KBM-7 (cell line): ENCODE results near the gene GUCA1A.
"Not testable (repeated sequence)": the region's sequence is repeated elsewhere in the genome, so short reads cannot be mapped to it uniquely, and the experiment has no call there.

Source experiments
- DNase-seq: peaks from one replicate; pipeline ENCODE4 v3.0.0-alpha.2; 2015
- in situ Hi-C: fragments of 300-500 bp; cut with MboI; formaldehyde crosslinking; loops from 2 replicates; pipeline ENCODE4 v1.14.3; 2020; ENCODE audit warnings: low sequenced_read_pairs, low pct_unique_long_range_greater_than_20kb, mixed read lengths

GUCA1A gene

DNA sequence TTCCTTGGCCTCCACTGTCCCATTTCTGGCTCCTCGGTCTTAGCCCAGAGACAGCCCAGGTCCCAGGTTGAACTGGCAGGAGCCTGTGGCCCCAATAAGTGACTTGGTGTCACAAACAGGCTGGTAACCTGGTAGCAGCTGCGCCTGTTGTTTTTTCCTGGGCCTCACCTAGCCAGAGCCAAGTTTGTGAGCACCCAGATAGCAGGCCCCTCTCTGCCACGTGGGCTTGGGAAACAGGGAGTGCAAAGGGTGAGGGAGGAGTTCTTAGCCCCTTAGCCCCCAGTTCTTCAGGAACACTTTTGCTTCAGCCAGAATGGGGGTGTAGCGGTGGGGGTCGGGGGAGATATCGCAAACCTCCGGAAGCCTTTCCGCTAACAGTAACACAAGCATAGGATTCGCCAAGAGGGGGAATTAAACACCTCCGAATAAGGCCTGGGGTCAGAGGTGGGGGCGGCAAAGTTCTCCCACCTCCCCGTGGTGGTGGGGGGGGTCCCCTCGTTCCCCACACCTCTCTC lies 31.5 kb upstream of the GUCA1A start:
- in situ Hi-C loops: no loop called here
- DNase-seq: no peak

DNA sequence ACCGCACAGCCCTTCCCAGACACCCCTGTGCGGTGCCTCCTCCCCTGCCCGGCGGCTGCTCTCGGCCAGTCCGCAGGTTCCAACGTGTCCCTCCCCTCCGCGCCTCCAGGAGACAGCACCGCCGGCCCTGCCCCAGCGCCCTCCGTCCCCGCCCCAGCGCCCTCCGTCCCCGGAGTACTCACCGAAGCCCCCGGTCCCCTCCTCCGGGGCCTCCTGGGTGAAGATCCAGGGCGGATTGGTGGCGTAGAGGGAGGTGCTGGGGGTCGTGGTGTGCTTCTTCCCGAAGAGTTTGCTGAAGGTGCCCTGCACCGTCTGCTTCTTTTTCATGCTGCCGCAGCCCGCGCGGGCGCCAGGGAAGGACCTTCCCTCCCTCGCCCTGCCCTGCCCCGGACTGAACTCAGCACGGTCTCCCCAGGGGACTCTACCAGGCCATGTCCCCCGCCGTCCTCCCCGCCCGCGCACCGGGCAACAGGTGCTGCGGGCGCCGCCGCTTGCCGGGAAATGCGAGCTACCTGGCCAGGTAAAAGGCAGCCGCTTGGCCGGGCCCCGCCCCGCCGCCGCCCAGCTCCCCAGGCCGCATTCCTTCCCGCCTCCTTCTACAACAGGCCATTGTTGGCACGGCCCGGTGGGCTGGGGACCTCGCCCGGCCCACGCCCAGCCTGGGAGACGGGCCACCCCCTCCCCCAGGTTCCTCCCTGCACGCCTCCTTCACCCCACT lies 30.9 kb upstream of the GUCA1A start, which contains the start of gene C6orf132:
Gene C6orf132, minus strand, starts transcription at position 503 of the 718 bp plus-strand sequence. Its CDS starts 176 bp downstream, at position 327.
- no peak for DNase-seq
- in situ Hi-C loops: no loop called here

GRCh38 chr6:42147138-42147562 lies 26.0 kb upstream of the GUCA1A start:
- no peak for DNase-seq
- in situ Hi-C loops: no loop called here

DNA sequence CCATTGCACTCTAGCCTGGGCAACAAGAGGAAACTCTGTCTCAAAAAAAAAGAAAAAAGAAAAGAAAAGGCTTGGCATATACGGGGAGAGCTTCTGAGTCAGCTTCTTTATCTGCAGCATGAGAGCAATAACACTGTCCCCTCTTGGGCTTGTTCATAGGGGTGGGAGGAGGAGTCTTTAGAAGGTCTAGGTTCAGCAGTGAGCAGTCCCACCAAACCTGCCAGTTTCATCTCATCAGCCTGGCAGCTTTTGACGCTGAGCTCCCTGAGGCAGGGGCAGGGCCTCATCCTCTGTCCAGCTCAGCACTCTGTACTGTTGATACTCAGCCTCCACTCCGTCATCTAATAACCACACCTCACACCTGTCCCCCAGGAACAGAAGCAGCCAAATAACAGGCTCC lies 25.1 kb upstream of the GUCA1A start:
- no peak for DNase-seq
- in situ Hi-C loops: no loop called here

- in situ Hi-C loops: no loop called here
- no peak for DNase-seq
Measured at GRCh38 chr6:42150254-42150653, 22.9 kb upstream of the GUCA1A start.

DNA sequence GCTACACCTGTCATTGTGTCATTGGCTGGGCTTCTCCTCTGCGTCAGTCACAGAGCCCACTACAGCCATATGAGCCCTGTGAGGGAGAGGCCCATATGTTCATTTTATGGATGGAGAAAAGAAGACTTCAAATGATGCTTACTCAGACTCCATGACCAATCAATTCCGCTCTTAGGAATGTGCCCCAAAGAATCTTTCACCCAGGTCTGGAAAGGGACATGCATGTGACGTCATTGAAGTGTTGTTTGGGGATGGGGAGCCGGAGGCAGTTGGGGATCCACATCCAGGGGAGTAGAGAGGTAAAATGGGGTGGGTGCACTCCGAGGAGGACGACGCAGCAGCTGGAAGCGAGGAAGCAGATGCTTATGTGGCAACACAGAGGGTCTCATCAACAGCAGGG lies 21.1 kb upstream of the GUCA1A start:
- in situ Hi-C loops: no loop called here
- no peak for DNase-seq

DNA sequence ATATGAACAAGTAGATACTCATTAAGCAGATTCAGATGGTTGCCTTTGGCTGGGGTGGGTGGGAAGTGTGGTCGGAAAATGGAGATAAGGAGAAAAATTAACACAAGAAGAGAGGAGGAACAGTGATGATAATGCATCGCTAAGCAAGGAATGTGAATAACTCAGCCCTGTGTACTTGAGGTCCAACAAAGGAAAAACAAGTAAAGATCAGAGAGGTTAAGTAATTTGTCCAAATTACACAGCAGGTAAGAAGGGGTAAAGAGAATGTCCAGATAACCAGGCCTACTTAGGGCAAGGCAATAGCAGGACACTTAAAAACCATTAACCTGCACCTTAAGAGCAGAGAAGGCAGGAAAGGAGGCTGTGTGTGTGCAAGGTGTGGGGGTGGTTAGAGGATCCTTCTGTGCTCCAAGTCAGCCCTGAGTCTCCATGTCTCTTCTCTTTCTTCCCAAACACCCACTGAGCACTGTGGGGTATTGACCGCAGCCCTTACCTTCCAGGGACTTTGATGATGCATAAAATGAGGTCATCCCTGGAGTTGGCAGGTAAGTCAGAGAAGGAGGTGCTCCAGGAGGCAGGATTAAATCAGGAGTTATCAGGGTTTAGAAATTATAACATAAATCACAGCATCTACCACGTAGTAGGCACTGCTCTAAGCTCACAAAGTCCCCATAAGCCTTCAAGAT lies 20.5 kb upstream of the GUCA1A start:
- DNase-seq, in situ Hi-C loops: not testable (repeated sequence)

GRCh38 chr6:42153921-42154320 lies 19.2 kb upstream of the GUCA1A start:
- DNase-seq: no peak
- in situ Hi-C loops: no loop called here

DNA sequence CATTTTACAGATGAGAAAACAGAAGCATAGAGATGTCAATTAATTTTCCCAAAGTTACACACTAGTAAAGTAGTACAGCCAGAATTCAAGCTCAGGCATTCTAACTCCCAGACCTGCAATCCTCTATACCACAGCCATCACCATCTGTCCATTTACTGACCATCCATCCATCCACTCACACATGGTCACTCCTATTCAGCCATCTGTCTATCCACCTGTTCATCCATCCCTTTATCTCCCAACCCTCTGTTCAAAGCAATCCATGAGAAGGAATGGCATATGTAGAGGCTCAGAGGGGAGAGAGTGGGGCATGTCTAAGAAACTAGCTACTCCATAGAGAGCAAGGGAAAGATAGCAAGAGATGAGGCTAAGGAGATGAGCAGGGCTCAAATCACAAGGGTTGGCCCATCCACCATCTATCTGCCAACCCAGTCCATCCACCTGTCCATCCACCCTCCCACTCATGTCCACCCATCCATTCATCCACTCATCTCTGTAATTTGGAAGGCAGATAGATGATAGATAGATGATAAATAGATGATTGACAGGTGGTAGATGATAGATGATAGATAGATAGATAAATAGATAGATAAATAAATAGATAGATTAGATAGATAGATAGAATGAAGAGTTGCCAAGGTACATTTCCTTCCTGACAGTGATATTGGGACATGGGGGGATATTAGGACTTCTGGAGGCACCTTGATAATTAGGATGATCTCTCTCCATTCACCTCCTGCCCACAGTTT lies 18.5 kb upstream of the GUCA1A start:
- in situ Hi-C loops: no loop called here
- DNase-seq: no peak

GRCh38 chr6:42155293-42155692 lies 17.9 kb upstream of the GUCA1A start:
- no peak for DNase-seq
- in situ Hi-C loops: no loop called here

GRCh38 chr6:42156638-42157037 lies 16.5 kb upstream of the GUCA1A start:
- no peak for DNase-seq
- in situ Hi-C loops: no loop called here

DNA sequence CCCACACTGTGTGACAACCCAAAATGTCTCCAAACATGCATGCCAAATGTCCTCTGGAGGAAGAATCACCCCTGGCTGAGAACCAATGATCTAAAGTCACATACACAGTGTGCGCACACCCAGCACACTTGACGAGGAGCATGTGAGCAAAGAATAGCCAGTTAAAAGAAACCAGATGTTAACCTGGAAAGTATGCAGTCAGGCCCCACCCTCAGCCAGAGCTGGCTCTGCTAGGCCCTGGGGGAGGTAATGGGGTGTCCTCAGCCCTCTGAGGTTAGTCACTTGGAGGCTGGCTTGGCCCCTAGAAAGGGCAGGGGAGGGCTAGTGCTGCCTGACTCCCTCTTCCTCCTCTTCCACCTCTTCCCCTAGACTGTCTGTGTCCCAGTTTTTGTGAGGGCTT lies 15.2 kb upstream of the GUCA1A start:
- in situ Hi-C loops: no loop called here
- no peak for DNase-seq

GRCh38 chr6:42158631-42159030 lies 14.5 kb upstream of the GUCA1A start:
- in situ Hi-C loops: no loop called here
- no peak for DNase-seq

GRCh38 chr6:42159431-42160024 lies 13.6 kb upstream of the GUCA1A start:
- in situ Hi-C loops: no loop called here
- no peak for DNase-seq

DNA sequence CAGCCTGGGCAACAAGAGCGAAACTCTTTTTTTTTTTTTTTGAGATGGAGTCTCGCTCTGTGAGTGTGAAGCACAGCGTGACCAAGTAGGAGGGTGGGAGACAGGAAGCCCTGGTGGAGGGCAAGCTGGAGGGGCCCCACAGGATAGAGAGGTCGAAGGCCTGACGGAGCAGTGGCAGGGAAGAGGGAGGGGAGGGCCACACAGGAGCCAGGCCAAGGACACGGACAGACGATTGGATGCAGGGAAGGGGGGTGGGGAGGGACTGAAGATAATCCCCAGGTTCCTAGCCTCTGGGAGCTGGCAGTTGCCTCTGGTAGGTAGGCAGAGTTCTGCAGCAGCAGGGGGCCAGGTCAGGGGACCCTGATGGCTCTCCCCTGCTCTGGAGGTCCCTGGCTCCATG lies 10.8 kb upstream of the GUCA1A start:
- in situ Hi-C loops: no loop called here
- DNase-seq: no peak

GRCh38 chr6:42162812-42163211 lies 10.4 kb upstream of the GUCA1A start:
- in situ Hi-C loops: no loop called here
- no peak for DNase-seq

DNA sequence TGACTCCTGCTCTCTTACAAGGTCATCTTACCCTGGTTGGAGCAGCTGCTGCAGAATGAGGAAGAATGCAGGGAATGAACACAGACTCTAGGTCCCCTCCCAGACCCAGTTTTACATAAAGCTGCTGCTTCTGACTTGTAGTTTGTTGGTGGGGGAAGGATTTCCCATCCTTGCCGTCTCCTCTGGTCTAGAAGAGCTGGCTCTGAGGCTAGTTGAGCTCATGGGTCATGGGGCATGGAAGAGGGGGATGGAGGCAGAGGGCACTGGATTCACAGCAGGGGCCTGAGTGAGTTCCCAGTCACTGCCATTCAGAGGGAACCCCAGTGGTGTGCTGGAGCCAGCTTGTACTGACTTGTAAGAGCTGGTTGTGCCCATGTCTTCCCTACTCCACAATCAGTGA lies 9.2 kb upstream of the GUCA1A start:
- in situ Hi-C loops: no loop called here
- peak; percentile 26 for DNase-seq

DNA sequence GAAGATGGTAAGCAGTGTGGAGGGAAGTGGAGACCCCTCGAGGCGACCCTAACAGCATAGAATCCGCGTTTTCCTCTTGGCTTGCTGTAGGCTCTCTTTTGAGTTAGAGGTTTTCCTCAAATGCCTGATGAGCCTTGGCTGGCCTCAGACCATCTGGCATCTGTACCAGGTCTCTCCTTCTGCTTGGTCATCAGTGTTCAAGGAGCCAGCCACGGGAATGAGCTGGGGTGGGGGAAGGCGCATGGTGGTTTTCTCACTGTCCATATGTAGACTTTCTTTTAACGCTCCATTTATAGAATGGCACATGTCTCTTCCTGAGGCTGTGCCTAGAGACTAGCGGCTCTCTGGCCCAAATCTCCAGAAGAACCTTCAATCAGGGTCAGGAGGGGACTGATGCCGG lies 8.1 kb upstream of the GUCA1A start:
- no peak for DNase-seq
- in situ Hi-C loops: no loop called here

DNA sequence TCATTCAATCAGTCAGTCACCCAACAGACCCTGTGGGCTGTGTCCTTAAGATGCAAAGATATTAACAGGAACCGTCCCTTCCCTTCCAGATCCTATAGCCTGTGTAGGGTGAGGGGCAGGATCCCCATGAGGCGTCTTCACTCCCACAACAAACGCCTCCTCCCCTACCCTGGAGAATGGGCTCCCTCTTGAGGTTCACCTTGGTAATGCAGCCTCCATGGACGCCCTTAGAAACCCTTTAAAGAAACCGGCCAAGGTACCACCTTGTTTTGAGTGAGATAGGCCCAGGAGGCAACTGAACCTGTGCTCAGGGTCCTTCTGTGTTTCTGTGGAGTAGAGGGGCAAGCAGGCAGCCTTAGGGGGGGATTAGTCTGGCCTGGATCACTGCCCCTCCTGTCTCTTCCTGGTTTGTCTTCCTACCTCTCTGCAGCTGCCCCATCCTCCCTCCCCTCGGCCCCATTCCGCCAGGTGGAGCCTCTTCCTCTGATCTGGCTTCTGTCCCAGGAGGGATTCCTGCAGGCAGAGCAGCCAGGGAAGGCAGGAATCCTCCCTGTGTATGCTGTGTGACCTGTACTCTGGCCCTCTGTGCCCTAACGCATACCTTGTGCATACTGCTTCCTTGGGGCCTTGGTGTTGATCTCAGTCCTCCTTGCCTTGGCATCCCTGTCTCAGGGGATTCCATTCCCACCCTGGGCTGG lies 6.6 kb upstream of the GUCA1A start:
- in situ Hi-C loops: no loop called here

More for the DNA sequence above, 6.6 kb upstream of the GUCA1A start:
- peak; percentile 89 for DNase-seq
